ENCODE data around the gene TSPAN9. TPM values are rescaled to one million over a fixed set of nuclear protein-coding genes. Genes with fewer than 3 reads are reported as not detected.

TSPAN9 gene
- total RNA-seq, 1 experiment from 2014 or later = 13.2 TPM

GRCh38 chr12:3119192-3119755, 42.1 kb downstream of the TSPAN9 start:
- Histone ChIP-seq H3K27me3 (ENCODE audit: insufficient read depth, low read length) (no peaks in the 10 kb centered on the region), H4K20me1 (ENCODE audit: insufficient read depth) (no peaks in the 10 kb centered on the region), H2AFZ (ENCODE audit: low read depth, low read length, poor library complexity, severe bottlenecking) (no peak overlapping the region), H3K4me3 (replicated peaks in 1 of 2; ENCODE audit: low read depth in 1 of 2, low read length in 2 of 2) (no peak overlapping the region), H3K79me2 (ENCODE audit: insufficient read depth, low read length) (no peaks in the 10 kb centered on the region), H3K27ac (ENCODE audit: low read depth, low read length) (no peak overlapping the region), H3K9me3 (ENCODE audit: control insufficient read depth in 1 of 2, insufficient read depth in 1 of 2, low read depth in 1 of 2, low read length in 2 of 2) (no peaks in the 10 kb centered on the region), H3K9me2 (ENCODE audit: insufficient read depth) (no peaks in the 10 kb centered on the region), H3K9ac (ENCODE audit: low read length) (no peak overlapping the region), H3K4me1 (ENCODE audit: control insufficient read depth in 1 of 2, insufficient read depth in 2 of 2, low read length in 2 of 2) (no peaks in the 10 kb centered on the region), H3K36me3 (ENCODE audit: control insufficient read depth in 1 of 2, insufficient read depth in 2 of 2, low read length in 2 of 2) (no peaks in the 10 kb centered on the region), H3K4me2 (ENCODE audit: low read length) (no peak overlapping the region)
- RAD21 ChIA-PET (ENCODE audit: low non-redundant PET in 1 of 2, low total read pairs in 2 of 2, uncharacterized antibody in 2 of 2, unreplicated experiment in 2 of 2) = no interaction called here
- BruUV-seq (replicated peaks) = no TSS peak
- DNase-seq (ENCODE audit: low read depth, low spot score) = no peak
- intact Hi-C loops (cut with micrococcal nuclease) = no loop called here
- CTCF ChIA-PET = interaction anchor here (1.2 kb wide), 1 partner anchor 46 kb away, joined by 4 read pairs; no protein-coding TSS in a partner anchor
- POLR2A ChIA-PET = no interaction called here
- no peak for TF ChIP-seq JUND (IDR thresholded peaks at IDR 0.05)
- TF ChIP-seq SRF (IDR thresholded peaks at IDR 0.05; ENCODE audit: low read depth) = no peak
- no peak for TF ChIP-seq ZNF274 (IDR thresholded peaks at IDR 0.05; ENCODE audit: low read depth, low read length)
- no peak for TF ChIP-seq FOSL1 (IDR thresholded peaks at IDR 0.05; ENCODE audit: low read depth)
- no peak for TF ChIP-seq ZFX (IDR thresholded peaks at IDR 0.05)
- TF ChIP-seq CTCF (IDR thresholded peaks at IDR 0.05 in 2 of 3, conservative IDR thresholded peaks at IDR 0.05 in 1 of 3; ENCODE audit: borderline replicate concordance in 1 of 3, insufficient read depth in 1 of 3, low read depth in 2 of 3, low read length in 2 of 3) = no peak
- TF ChIP-seq ELF1 (IDR thresholded peaks at IDR 0.05; ENCODE audit: borderline replicate concordance, low read depth) = no peak
- TF ChIP-seq SP1 (IDR thresholded peaks at IDR 0.05; ENCODE audit: low read depth) = no peak
- no peak for TF ChIP-seq CEBPB (IDR thresholded peaks at IDR 0.05; ENCODE audit: low read depth)
- TF ChIP-seq REST (IDR thresholded peaks at IDR 0.05; ENCODE audit: low read depth) = no peak
- no peak for TF ChIP-seq CBX3 (IDR thresholded peaks at IDR 0.05; ENCODE audit: low read depth)
- no peak for TF ChIP-seq EZH2phosphoT487 (IDR thresholded peaks at IDR 0.05; ENCODE audit: borderline replicate concordance)
- no peak for ATAC-seq

All from HCT116 (cell line).